ENCODE measurements around the gene SLC35F4.
"Not testable (repeated sequence)": the region's sequence is repeated elsewhere in the genome, so short reads cannot be mapped to it uniquely, and the experiment has no call there.

The SLC35F4 gene

DNA sequence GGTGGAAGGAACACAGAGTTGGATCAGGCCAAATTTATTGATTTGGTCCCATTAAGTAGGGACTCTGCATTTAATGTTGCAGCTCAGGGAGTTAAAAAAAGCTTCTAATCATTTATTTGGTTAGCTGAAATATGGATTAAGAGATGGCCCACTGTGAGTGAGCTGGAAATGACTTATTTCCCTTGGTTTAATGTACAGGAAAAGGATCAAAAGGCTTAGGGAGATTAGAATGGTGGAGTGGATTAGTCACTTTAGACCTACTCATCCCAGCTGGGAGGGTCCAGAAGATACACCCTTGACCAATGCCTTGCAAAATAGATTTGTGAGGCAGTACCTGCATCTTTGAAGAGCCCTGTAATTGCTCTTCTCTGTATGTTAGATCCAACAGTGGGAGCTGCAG, 143.8 kb downstream of the SLC35F4 start:
- not testable (repeated sequence) for DNase-seq (ENCODE audit: low spot score)

DNA sequence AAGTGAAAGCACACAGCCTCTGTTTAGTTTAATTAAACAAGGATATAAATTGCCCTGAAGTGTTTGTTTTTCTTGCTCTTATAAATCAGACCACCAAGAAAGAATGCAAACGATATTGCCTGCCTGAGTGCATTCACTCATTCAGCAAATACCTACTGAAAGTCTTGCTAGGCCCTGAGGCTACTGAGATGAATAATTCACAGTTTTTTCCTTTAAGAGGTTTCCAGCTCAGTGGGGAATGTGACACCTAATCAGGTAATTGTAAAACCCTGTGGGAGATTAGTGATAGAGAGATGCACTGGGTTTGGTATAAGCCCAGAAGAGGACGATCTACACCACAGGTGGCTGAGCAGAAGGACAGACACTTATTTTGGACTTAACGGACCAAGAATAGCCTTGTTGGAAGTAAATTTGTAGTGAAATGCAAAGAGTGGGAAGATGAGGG, 151.4 kb downstream of the SLC35F4 start:
- DNase-seq (ENCODE audit: low spot score): no peak

DNA sequence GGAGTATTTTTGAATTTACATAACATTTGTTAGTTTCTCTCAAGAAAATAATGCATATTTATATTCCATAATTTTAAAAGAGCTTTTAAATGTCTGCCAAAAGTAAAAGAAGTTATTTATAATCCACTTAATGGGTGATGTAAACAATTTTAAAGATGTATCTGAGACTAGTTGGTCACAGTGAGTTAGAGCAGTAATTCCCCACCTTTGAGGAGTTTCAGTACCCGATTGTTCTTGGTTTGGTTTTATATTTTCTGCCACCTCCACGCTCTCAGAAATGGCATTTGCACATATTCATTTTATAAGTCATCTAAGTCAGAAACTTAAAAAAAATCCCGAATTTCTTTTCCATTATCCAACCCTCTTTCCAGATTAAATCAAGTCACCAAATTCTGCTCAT, 153.2 kb downstream of the SLC35F4 start:
- DNase-seq (ENCODE audit: low spot score): no peak

DNA sequence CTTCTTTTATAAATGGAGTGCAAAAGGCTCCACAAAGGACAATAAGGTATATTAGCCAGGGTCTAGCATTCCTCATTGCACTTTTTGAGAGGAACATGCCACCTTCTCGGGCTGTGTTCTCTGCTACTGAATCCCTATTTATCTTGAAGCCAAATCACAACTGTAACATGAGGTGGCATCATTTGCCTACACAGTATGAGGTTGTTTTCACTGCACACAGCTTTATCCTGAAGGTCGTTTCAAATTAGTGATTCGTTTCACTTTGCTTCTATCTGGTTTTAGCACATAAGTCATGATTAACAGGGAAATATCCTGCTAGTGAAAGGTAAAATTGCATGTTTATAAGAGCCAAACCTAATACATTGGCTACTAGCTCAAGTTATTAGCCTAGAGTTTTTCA, 153.8 kb downstream of the SLC35F4 start:
- DNase-seq (ENCODE audit: low spot score): no peak

DNA sequence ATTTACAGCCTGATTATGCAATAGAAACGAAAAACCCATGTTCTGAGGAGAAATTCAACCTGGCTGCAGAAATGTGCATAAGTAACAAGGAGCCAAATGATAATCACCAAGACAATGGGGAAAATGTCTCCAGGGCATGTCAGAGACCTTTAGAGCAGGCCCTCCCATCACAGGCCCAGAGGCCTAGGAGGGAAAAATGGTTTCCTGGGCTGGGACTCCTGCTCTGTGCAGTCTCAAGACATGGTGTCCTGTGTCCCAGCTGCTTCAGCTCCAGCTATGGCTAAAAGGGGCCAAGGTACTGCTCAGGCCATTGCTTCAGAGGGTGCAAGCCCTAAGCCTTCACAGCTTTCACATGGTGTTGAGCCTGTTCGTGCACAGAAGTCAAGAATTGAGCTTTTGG, 156.0 kb downstream of the SLC35F4 start:
- DNase-seq (ENCODE audit: low spot score): no peak

DNA sequence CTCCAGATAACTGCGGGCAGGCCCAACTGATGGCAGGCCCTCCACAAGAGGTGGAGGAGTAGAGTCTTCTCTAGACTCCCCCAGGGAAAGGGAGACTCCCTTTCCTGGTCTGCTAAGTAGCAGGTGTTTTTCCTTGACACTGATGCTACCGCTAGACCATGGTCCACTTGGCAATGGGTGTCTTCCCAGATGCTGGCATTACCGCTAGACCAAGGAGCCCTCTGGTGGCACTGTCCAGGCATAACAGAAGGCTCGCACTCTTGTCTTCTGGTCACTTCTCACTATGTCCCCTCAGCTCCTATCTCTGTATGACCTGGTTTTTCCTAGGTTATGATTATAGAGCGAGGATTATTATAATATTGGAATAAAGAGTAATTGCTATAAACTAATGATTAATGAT, 156.8 kb downstream of the SLC35F4 start:
- not testable (repeated sequence) for DNase-seq (ENCODE audit: low spot score)

DNA sequence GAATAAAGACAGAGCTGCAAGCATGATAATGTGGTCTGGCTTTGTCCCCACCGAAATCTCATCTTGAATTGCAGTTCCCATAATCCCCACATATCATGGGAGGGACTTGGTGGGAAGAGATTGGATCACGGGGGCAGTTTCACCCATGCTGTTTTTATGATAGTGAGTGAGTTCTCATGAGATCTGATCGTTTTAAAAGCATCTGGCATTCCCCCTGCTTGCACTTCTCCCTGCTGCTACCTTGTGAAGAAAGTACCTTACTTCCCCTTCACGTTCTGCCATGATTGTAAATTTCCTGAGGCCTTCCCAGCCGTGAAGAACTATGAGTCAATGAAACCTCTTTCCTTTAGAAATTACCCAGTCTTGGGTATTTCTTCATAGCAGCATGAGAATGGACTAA, 158.7 kb downstream of the SLC35F4 start:
- no peak for DNase-seq (ENCODE audit: low spot score)

DNA sequence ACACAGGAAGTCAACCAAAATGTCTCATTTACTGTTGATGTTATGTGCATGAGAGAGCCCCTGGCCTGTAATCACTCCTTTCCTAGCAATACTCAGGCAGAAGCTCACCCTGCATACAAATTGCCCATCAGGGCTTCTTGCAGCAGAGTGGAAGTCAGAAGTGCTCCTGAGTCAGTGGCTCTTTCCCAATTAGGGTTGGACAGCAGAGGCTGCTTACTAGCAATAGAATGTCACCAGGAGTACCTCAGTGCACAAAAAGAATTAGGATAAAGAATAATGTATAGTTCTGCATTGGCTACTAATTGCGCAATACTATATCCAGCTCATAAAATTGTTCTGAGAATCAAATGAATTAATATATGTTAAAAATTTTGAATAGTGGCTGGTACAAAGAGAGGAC, 161.1 kb downstream of the SLC35F4 start:
- no peak for DNase-seq (ENCODE audit: low spot score)

DNA sequence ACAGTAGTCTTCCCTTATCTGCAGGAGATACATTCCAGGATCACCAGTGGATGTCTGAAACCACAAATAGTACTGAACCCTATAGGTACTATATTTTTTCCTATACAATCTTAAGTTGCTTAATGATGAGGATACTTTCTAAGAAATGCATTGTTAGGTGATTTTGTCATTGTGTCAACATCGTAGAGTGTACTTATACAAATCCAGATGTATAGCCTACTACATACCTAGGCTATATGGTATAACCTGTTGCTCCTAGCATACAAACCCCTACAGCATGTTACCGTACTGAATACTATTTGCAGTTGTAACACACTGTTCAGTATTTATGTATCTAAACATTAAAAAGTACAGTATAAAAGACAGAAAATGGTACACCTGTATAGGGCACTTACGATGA, 165.9 kb downstream of the SLC35F4 start:
- no peak for DNase-seq (ENCODE audit: low spot score)

DNA sequence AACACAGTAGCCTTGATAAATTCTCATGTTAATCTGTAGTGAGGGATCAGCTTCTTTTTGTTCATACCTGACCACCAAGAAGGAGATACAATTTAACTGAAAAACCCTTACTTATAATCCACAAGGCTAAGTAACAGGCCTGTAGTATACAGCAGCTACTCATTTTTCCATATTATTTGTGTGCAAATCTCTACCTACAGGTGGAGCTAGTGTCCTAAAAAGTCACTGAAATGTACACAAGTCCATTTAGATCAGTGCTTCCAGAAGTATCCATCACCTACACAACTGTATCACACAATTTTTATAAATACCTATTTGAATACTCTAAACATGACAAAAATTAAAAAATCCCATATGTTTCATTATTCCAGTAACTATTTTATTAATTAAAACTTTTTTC, 173.2 kb downstream of the SLC35F4 start:
- no peak for DNase-seq (ENCODE audit: low spot score)

DNA sequence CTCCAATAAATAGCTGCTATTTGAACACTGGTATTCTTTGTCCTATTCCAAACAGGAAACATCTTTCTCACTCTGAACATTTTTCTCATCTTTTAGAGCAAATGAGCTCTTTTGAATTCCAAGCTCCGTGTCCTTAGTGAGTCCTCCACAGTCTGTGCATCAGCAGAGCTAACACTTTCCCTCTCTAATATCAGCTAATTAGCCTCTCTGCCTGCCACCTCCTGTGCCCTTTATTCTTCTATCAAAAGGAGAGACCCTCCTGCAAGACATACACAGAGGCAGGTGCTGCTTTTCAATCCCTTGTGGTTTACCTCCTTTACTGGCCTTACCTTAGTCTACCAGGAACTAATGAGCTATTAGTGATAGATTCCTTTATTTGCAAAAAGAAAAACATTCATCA, 178.5 kb downstream of the SLC35F4 start:
- DNase-seq (ENCODE audit: low spot score): no peak

DNA sequence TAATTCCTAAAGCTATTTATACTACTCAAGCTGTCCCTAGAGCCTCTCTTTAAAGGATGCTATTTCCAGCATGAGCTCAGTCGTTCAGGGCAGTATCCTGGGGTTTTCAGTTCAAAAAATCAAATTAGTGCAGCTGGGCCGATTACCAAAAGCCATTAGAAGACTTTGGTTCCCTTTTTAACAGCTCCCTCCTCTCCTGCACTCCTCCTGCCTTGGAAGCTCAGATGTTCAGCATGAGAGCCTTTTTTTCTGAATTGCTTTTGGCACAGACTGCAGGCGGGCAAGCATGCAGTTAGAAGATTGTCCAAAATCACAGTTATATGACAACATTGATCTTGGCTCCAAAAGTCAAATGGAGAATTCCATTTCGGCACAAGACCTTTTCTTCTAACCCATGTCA, 179.6 kb downstream of the SLC35F4 start:
- DNase-seq (ENCODE audit: low spot score): no peak

DNA sequence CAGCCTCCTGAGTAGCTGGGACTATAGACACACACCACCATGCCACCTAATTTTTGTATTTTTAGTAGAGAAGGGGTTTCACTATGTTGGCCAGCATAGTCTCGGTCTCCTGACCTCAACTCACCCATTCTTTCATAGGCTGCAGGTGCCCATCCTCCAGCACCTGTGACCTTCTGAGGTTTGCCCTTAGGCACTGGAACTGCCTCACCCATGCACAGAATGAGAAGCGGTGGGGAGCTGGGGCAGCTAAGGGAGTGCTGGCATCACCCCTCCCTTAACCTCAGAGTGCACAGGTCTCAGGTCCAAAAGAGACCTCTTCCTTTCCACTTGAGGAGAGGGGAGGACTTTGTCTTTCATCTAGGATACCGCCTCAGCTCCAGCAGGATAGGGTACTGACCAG, 194.9 kb downstream of the SLC35F4 start:
- no peak for DNase-seq (ENCODE audit: low spot score)

DNA sequence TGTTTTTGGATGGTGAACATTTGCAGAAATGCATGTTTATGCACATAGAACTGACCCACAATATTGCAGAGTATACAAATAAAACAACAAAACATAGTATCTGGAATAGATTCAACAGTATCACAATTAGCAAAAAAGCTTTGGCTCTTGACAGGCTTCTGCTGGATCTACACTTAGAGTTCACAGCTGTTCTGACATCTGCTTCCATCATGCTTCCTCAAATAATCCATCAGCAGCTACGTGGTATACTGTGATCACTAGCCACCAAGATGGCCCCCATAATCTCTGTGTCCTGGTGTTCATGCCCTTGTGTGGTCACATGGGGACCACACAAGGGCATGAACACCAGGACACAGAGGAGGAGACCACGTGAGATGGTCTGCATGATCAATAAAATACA, 205.7 kb downstream of the SLC35F4 start:
- no peak for DNase-seq (ENCODE audit: low spot score)

DNA sequence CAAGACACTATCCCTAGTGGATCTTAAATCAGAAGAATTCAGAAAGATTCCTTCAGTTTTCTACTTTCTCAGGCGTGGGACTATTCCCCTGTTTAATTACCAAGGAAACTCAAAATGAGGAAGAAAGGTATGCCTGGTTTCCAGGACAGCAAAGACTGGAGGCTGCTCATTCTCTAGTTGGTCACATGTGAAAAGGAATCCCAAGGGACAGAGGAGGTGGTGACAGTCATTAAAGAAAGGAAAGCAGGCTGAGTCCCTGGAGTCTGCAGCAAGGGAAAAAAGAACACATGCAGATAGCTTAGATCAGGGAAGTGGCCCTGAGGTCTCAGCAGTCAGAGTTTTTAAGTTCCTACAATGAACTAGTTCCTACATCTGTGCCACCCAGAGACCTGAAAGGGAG, 206.8 kb downstream of the SLC35F4 start:
- no peak for DNase-seq (ENCODE audit: low spot score)

DNA sequence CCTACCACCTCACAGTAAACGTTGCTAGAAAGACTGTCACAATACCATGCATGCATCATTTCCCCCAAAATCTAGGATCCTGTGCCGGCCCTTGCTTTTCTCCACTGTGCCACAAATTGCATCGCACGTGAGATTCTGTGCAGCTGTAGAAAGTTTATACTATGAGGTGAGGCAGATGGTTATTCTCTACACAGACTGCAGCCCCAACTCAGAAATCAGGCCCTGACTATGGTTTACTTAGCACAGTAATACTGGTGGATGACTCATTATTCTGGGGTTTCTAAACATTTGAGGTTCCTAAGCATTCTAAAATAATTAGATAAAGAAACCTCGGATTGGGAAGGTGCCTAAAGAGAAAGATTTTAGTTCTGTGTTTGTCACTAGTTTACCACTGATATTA, 208.4 kb downstream of the SLC35F4 start:
- DNase-seq (ENCODE audit: low spot score): no peak

DNA sequence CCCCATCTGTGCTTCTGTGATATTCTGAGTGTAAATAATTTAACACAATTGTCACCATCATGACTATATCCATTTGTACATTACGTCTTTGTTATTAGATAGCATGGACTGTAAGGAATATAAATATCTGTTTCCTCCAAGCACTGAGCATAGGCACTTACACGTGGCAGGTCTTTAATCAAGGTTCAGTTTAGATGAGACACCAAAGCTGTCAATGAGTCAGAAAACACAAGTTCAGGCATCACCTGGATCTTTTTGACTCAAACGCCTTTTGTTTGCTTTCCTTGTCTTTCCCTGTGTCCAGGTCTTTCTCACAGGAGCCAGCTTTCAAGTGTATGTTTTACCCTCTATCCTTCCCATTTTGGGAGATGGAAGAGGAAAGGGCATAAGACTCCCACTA, 209.0 kb downstream of the SLC35F4 start:
- no peak for DNase-seq (ENCODE audit: low spot score)

DNA sequence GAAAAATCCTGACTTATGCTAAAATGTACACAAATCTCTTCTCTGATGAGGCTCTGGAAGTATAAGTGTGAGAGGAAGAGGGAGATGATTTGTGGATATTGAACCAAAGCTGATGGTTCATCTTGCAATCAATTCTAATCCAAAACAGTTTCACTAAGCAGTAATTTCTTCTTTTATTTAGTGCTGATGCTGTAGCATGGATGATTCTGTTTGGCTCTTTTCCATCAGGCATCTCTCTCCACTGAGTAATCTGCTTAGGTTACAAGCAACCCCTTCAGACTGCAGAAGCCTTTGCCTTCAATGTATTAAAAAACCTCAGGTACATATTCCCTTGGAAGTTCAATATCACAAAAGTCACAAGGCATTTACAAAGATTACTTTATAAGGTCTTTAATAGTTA, 213.1 kb downstream of the SLC35F4 start:
- DNase-seq (ENCODE audit: low spot score): no peak

DNA sequence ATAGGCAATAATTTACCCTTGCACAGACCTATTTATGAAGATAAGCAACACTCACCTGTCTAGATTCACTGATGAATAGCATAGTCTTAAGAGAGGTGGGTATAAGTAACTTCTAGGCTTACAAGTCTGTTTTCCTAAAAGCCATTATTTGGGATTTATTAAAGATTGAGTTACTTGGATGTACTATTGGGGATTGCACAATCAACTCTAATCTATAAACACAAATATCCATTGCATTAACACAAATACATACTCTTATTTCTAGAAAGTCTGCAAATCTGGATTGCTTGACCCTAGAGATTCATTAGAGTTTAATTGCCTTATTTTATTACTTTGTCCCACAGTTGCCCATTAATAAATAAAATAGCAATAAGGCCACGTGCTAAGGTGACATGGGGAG, 224.1 kb downstream of the SLC35F4 start:
- no peak for DNase-seq (ENCODE audit: low spot score)

DNA sequence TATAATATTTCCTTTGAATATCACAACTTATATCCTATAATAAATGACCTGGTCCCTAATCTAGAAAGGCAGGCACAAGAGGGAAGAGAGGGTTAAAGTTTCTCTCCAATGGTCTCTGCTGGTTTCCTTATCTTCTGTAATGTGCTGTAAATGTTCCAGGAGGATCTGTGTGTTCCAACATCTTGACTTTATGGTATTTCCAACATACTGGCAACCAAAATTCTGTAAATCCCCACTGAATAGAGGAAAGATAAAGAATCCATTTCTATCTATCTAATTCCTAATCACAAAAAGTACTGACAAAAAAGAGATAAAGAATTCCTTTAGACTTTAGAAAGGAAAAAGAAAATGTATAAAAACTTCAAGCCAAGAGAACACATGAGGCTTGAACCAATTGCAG, 225.9 kb downstream of the SLC35F4 start:
- no peak for DNase-seq (ENCODE audit: low spot score)

DNA sequence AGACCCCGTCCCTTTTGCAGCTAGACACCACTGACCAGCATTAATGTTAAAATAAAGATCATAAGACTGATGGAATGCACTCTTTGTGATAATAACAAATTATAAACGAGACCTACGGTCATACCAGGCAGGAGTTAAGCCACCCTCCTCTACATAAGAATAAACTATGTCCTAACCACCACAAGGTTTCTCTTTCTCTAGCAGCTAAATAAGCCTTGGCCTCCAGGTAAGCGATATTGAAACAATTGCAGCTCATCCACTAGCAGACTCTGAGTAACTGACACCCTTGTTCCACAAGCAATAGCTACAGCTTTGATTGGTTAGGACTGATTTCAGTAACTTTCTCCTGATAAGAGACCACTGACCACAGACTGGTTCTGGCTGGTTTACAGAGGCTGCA, 228.0 kb downstream of the SLC35F4 start:
- DNase-seq (ENCODE audit: low spot score): no peak

DNA sequence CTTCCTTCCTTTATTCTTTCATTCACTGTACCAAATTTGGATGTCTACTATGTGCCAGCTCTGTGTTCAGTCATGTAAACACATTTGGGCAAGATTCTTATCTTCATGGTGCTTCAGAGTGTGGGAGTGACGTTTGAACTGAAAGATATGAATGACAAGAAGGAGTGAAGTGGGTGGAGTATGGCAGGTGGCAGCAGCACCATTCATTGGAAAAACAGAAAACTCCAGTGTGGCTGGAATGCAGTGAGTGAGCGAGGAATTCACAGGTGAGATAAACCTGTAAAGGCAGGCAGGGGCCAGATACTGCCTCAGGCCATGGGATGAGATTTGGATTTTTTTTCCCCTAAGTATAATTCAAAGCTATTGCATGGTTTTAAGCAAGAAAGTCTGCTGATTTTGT, 231.6 kb downstream of the SLC35F4 start:
- no peak for DNase-seq (ENCODE audit: low spot score)

DNA sequence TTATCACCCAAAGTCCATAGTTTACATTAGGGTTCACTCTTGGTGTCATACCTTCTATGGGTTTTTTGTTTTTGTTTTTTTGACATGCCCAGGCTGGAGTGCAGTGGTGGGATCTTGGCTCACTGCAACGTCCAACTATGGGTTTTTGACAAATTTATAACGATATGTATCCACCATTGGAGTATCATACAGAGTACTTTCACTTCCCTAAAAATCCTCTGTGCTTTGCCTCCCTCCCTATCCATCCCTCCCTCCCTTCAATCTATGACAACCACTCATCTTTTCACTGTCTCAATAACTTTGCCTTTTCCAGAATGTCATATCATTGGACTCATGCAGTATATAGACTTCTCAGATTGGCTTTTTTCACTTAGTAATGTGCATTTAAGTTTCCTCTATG, 233.2 kb downstream of the SLC35F4 start:
- no peak for DNase-seq (ENCODE audit: low spot score)

DNA sequence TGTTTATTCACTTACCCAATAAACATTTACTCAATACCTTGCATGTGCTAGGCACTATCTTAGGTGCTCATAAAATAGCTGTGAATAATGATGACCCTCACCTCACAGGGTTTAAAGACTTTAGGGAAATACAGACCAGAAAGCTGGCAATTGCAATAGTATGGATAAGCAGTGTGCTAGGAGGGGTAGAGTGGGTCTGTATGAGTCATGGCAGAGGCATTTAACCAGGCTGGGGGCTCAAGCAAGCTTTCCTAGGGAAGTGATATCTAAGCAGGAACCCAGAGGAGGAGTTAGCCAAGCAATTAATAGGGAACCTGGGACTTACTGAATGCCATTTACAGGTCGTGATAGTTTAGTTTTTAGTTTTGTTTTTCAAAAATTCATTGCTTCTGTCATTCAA, 248.4 kb downstream of the SLC35F4 start:
- DNase-seq (ENCODE audit: low spot score): no peak

DNA sequence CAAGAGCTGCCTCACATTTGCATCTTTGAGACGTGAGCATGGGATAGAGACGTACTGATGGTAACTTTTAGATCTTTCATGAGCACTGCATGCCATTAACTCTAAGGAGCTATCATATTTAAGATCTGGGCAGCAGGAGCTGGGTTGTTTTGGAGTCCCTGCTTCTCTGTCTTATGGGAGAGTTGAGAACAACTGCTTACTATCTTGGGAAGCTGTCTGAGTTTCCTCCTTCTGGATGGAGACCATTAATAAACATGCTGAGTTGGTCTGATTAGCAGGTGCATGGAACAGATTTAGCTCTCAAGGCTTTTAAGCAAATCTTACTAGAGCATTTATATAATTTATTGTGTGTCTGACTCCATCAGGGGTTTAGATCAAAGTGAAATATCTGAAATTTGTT, 252.9 kb downstream of the SLC35F4 start:
- DNase-seq (ENCODE audit: low spot score): no peak
